ENCODE data around the gene SH3BP5. TPM values are rescaled to one million over a fixed set of nuclear protein-coding genes. Genes with fewer than 3 reads are reported as not detected.
A peak's percentile ranks its signal among the peaks of the same experiment; 100 is the strongest.

SH3BP5 gene
- total RNA-seq, 1 donor from 2014 or later = 80.5 TPM

- Mint-ChIP-seq H3K4me1 (peaks cover 34% of the 10 kb centered on the region), H3K27ac (no peak overlapping the region), H3K36me3 (peaks cover 19% of the 10 kb centered on the region), H3K9me3 (no peaks in the 10 kb centered on the region), H3K4me3 (no peak overlapping the region), H3K27me3 (ENCODE audit: low read depth) (no peaks in the 10 kb centered on the region)
- no peak for DNase-seq (ENCODE audit: low spot score in 2 of 2, unreplicated experiment in 2 of 2)
- TF ChIP-seq CTCF (IDR thresholded peaks at IDR 0.05; ENCODE audit: unreplicated experiment) = no peak
These were observed 37.5 kb downstream of the SH3BP5 start for GRCh38 chr3:15294929-15295328.

GRCh38 chr3:15292765-15293522 is 39.4 kb downstream of the SH3BP5 start:
- Mint-ChIP-seq H3K27me3 (ENCODE audit: low read depth) (no peaks in the 10 kb centered on the region), H3K9me3 (peaks cover 4% of the 10 kb centered on the region), H3K4me1 (peaks cover 34% of the 10 kb centered on the region), H3K4me3 (no peak overlapping the region), H3K27ac (peak overlapping the region; percentile 59), H3K36me3 (peaks cover 28% of the 10 kb centered on the region)
- DNase-seq (ENCODE audit: low spot score in 2 of 2, unreplicated experiment in 2 of 2) = no peak
- no peak for TF ChIP-seq CTCF (IDR thresholded peaks at IDR 0.05; ENCODE audit: unreplicated experiment)

- H3K27ac Mint-ChIP-seq = peak overlapping the region; percentile 76
- H3K9me3 Mint-ChIP-seq = peaks cover 4% of the 10 kb centered on the region
- no peak for DNase-seq (ENCODE audit: low spot score in 2 of 2, unreplicated experiment in 2 of 2)
- H3K36me3 Mint-ChIP-seq = peaks cover 25% of the 10 kb centered on the region
- H3K4me3 Mint-ChIP-seq = no peak overlapping the region
- no peaks in the 10 kb centered on the region for H3K27me3 Mint-ChIP-seq (ENCODE audit: low read depth)
- peaks cover 27% of the 10 kb centered on the region for H3K4me1 Mint-ChIP-seq
- no peak for TF ChIP-seq CTCF (IDR thresholded peaks at IDR 0.05; ENCODE audit: unreplicated experiment)
These were observed 40.5 kb downstream of the SH3BP5 start for GRCh38 chr3:15291589-15292541.

DNA sequence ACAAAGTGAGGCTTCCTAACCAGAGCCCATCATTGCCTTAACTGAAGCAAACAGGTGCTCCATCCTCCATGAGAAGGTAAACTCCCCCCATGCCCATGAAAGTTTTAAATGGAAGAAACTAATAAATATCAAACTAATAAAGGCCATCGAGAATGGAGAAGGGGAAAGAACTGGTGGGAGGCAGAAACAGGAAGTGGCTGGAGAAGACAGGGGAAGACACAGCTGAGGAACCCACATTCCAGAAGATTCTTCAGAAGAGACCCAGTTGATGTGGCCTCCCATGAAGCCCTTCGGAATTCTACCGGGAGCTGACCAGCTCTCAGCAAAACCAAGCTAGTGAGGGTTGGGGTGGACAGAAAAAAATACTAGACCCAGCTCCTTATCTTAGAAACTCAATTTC is 41.6 kb downstream of the SH3BP5 start:
- H3K27ac Mint-ChIP-seq = no peak overlapping the region
- H3K27me3 Mint-ChIP-seq (ENCODE audit: low read depth) = no peaks in the 10 kb centered on the region
- no peak overlapping the region for H3K4me3 Mint-ChIP-seq
- DNase-seq (ENCODE audit: low spot score in 2 of 2, unreplicated experiment in 2 of 2) = no peak
- peaks cover 27% of the 10 kb centered on the region for H3K4me1 Mint-ChIP-seq
- no peak for TF ChIP-seq CTCF (IDR thresholded peaks at IDR 0.05; ENCODE audit: unreplicated experiment)
- H3K9me3 Mint-ChIP-seq = peaks cover 4% of the 10 kb centered on the region
- peaks cover 25% of the 10 kb centered on the region for H3K36me3 Mint-ChIP-seq

DNA sequence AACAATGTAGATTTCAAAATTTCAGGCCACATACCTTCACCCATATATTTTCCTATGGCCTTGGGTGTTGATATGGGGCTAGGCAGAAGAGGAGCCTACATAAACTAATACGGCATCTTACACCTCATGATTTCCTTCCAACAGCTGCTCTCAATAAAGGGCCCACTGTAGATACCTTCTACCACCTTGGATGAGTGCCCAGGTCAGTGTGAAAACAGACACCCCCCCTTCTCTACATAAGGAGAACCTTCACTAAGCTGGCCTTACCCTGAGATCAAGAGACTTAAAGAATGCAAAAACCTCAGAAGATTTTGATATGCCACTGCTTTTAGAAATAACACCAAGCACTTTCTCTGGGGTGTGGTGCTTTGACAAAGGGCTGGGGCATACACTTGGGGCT is 42.7 kb downstream of the SH3BP5 start:
- H3K27ac Mint-ChIP-seq = no peak overlapping the region
- peaks cover 30% of the 10 kb centered on the region for H3K4me1 Mint-ChIP-seq
- peaks cover 21% of the 10 kb centered on the region for H3K36me3 Mint-ChIP-seq
- no peaks in the 10 kb centered on the region for H3K27me3 Mint-ChIP-seq (ENCODE audit: low read depth)
- peaks cover 4% of the 10 kb centered on the region for H3K9me3 Mint-ChIP-seq
- H3K4me3 Mint-ChIP-seq = no peak overlapping the region
- no peak for DNase-seq (ENCODE audit: low spot score in 2 of 2, unreplicated experiment in 2 of 2)
- no peak for TF ChIP-seq CTCF (IDR thresholded peaks at IDR 0.05; ENCODE audit: unreplicated experiment)

All from mesothelial cell of epicardium (in vitro differentiated cells).